BLaER1 treated with 17β-estradiol and CSF1 and Interleukin-3, amounts not matched to agents 10 nM and 100 nM (cell line): Measurements from ENCODE around the gene KIAA1958.
A peak's percentile ranks its signal among the peaks of the same experiment; 100 is the strongest.

Experiments used
- H3K27ac ChIP-seq, 11 experiments: shearing (Covaris generic); formaldehyde crosslinking; 2 replicates each; pipeline ENCODE4 v1.8.1; 2022
- H3K27me3 ChIP-seq, 11 experiments: shearing (Covaris generic); formaldehyde crosslinking; 2 replicates each; pipeline ENCODE4 v1.8.1; 2022
- H3K36me3 ChIP-seq, 11 experiments: shearing (Covaris generic); formaldehyde crosslinking; 2 replicates each; pipeline ENCODE4 v1.8.1; 2022
- H3K4me1 ChIP-seq, 10 experiments: shearing (Covaris generic); formaldehyde crosslinking; 2 replicates each; pipeline ENCODE4 v1.8.1; 2022
- H3K4me2 ChIP-seq, 11 experiments: shearing (Covaris generic); formaldehyde crosslinking; 2 replicates each; pipeline ENCODE4 v1.8.1; 2022
- H3K4me3 ChIP-seq, 10 experiments: shearing (Covaris generic); formaldehyde crosslinking; 2 replicates each; pipeline ENCODE4 v1.8.1; 2022
- H3K9ac ChIP-seq, 11 experiments: shearing (Covaris generic); formaldehyde crosslinking; 2 replicates each; pipeline ENCODE4 v1.8.1; 2022
- H3K9me3 ChIP-seq, 11 experiments: shearing (Covaris generic); formaldehyde crosslinking; replicated peaks in 1 of 11; 2 replicates each; pipeline ENCODE4 v1.8.1; 2022
- H4K20me1 ChIP-seq, 11 experiments: shearing (Covaris generic); formaldehyde crosslinking; 2 replicates each; pipeline ENCODE4 v1.8.1; 2022
- Cebpa-rat ChIP-seq, 11 experiments: shearing (Covaris generic); IDR thresholded peaks; 2 replicates each; pipeline ENCODE4 v1.8.1; 2022

KIAA1958 gene

GRCh38 chr9:112699230-112699629, 212.6 kb downstream of the KIAA1958 start:
- H3K36me3 ChIP-seq: peaks cover 61 to 85% (median 71%) of the 10 kb centered on the region in 11 experiments
- no peak overlapping the region for H3K4me2 ChIP-seq
- no peak overlapping the region for H3K9ac ChIP-seq
- H3K27ac ChIP-seq: no peak overlapping the region
- peaks cover 5 to 18% (median 16%) of the 10 kb centered on the region in 10 experiments; a peak in 17 of 20 replicates for H3K4me1 ChIP-seq
- TF ChIP-seq Cebpa-rat (IDR thresholded peaks at IDR 0.05): no peak
- H3K4me3 ChIP-seq: no peak overlapping the region
- H3K27me3 ChIP-seq: no peaks in the 10 kb centered on the region
- no peaks in the 10 kb centered on the region for H3K9me3 ChIP-seq
- peaks cover 0 to 16% (median 0%) of the 10 kb centered on the region in 11 experiments; a peak in 7 of 22 replicates for H4K20me1 ChIP-seq

GRCh38 chr9:112700085-112700484, 213.5 kb downstream of the KIAA1958 start:
- Histone ChIP-seq H3K9me3 (no peaks in the 10 kb centered on the region), H3K4me3 (no peak overlapping the region), H4K20me1 (peaks cover 0 to 22% (median 4%) of the 10 kb centered on the region in 11 experiments; a peak in 9 of 22 replicates), H3K36me3 (peaks cover 65 to 85% (median 72%) of the 10 kb centered on the region in 11 experiments), H3K4me1 (peaks cover 3 to 18% (median 11%) of the 10 kb centered on the region in 10 experiments; a peak in 17 of 20 replicates), H3K4me2 (no peak overlapping the region), H3K27me3 (no peaks in the 10 kb centered on the region), H3K9ac (no peak overlapping the region), H3K27ac (no peak overlapping the region)
- no peak for TF ChIP-seq Cebpa-rat (IDR thresholded peaks at IDR 0.05)

- no peak overlapping the region for H3K27ac ChIP-seq
- no peaks in the 10 kb centered on the region for H3K27me3 ChIP-seq
- no peak overlapping the region for H3K9ac ChIP-seq
- H4K20me1 ChIP-seq: peaks cover 0 to 38% (median 14%) of the 10 kb centered on the region in 11 experiments; a peak in 11 of 22 replicates
- peaks cover 0 to 9% (median 0%) of the 10 kb centered on the region in 10 experiments; a peak in 3 of 20 replicates for H3K4me1 ChIP-seq
- H3K36me3 ChIP-seq: peaks cover 42 to 78% (median 55%) of the 10 kb centered on the region in 11 experiments
- no peak overlapping the region for H3K4me2 ChIP-seq
- no peaks in the 10 kb centered on the region for H3K9me3 ChIP-seq
- TF ChIP-seq Cebpa-rat (IDR thresholded peaks at IDR 0.05): no peak
- no peak overlapping the region for H3K4me3 ChIP-seq
Observed at GRCh38 chr9:112703304-112703703, 216.7 kb downstream of the KIAA1958 start.

- Histone ChIP-seq H3K4me1 (peaks cover 0 to 9% (median 0%) of the 10 kb centered on the region in 10 experiments; a peak in 3 of 20 replicates), H4K20me1 (peaks cover 0 to 51% (median 19%) of the 10 kb centered on the region in 11 experiments; a peak in 11 of 22 replicates), H3K27me3 (no peaks in the 10 kb centered on the region), H3K36me3 (peaks cover 34 to 78% (median 49%) of the 10 kb centered on the region in 11 experiments), H3K4me2 (no peak overlapping the region), H3K9ac (no peak overlapping the region), H3K27ac (no peak overlapping the region), H3K4me3 (no peak overlapping the region), H3K9me3 (no peaks in the 10 kb centered on the region)
- no peak for TF ChIP-seq Cebpa-rat (IDR thresholded peaks at IDR 0.05)
Observed at GRCh38 chr9:112705768-112706427, 219.3 kb downstream of the KIAA1958 start.

GRCh38 chr9:112711050-112711689, 224.5 kb downstream of the KIAA1958 start:
- Histone ChIP-seq H3K36me3 (peaks cover 31 to 76% (median 57%) of the 10 kb centered on the region in 11 experiments; a peak in 21 of 22 replicates), H4K20me1 (peaks cover 0 to 51% (median 18%) of the 10 kb centered on the region in 11 experiments; a peak in 10 of 22 replicates)

GRCh38 chr9:112712678-112713077, 226.1 kb downstream of the KIAA1958 start:
- Histone ChIP-seq H3K9ac (no peak overlapping the region), H4K20me1 (peaks cover 0 to 49% (median 13%) of the 10 kb centered on the region in 11 experiments; a peak in 10 of 22 replicates), H3K36me3 (peaks cover 31 to 78% (median 53%) of the 10 kb centered on the region in 11 experiments; a peak in 21 of 22 replicates), H3K27me3 (no peaks in the 10 kb centered on the region), H3K4me2 (no peak overlapping the region), H3K9me3 (peaks cover 0 to 13% (median 6%) of the 10 kb centered on the region in 11 experiments; a peak in 13 of 22 replicates), H3K4me1 (peaks cover 12 to 19% (median 14%) of the 10 kb centered on the region in 10 experiments), H3K27ac (no peak overlapping the region), H3K4me3 (no peak overlapping the region)
- TF ChIP-seq Cebpa-rat (IDR thresholded peaks at IDR 0.05): no peak

More at GRCh38 chr9:112711050-112711689, 224.5 kb downstream of the KIAA1958 start:
- no peak for TF ChIP-seq Cebpa-rat (IDR thresholded peaks at IDR 0.05)
- no peaks in the 10 kb centered on the region for H3K27me3 ChIP-seq
- no peak overlapping the region for H3K9ac ChIP-seq
- H3K4me1 ChIP-seq: peaks cover 2 to 10% (median 4%) of the 10 kb centered on the region in 10 experiments; a peak in 18 of 20 replicates
- no peak overlapping the region for H3K27ac ChIP-seq
- H3K9me3 ChIP-seq: peaks cover 0 to 13% (median 6%) of the 10 kb centered on the region in 11 experiments; a peak in 13 of 22 replicates
- H3K4me2 ChIP-seq: no peak overlapping the region
- H3K4me3 ChIP-seq: no peak overlapping the region

GRCh38 chr9:112717661-112718331, 231.2 kb downstream of the KIAA1958 start, which contains the start of gene INIP:
TSS of gene INIP (minus strand) at chr9:112718117. CDS start at chr9:112716485, 1,632 bp downstream.
- Histone ChIP-seq H4K20me1 (peaks cover 0 to 15% (median 0%) of the 10 kb centered on the region in 11 experiments; a peak in 9 of 22 replicates), H3K4me3 (peak within 1 kb of the TSS; percentile 72 to 98 (median 86)), H3K4me1 (peaks cover 13 to 20% (median 15%) of the 10 kb centered on the region in 10 experiments), H3K27me3 (no peaks in the 10 kb centered on the region), H3K36me3 (peaks cover 14 to 37% (median 26%) of the 10 kb centered on the region in 11 experiments; a peak in 21 of 22 replicates), H3K27ac (peak within 1 kb of the TSS; percentile 69 to 94 (median 82)), H3K9me3 (peaks cover 0 to 10% (median 6%) of the 10 kb centered on the region in 11 experiments; a peak in 13 of 22 replicates), H3K4me2 (peak within 1 kb of the TSS; percentile 76 to 94 (median 83)), H3K9ac (peak within 1 kb of the TSS; percentile 78 to 93 (median 88))
- TF ChIP-seq Cebpa-rat (IDR thresholded peaks at IDR 0.05): no peak
